Activated naive CD8-positive, alpha-beta T cell treated with anti-CD3 and anti-CD28 coated beads for 36 hours (primary cell): ENCODE results near the gene OR5AP2. TPM values are rescaled to one million over a fixed set of nuclear protein-coding genes. Genes with fewer than 3 reads are reported as not detected.
"Not testable (repeated sequence)": the region's sequence is repeated elsewhere in the genome, so short reads cannot be mapped to it uniquely, and the experiment has no call there.

Source experiments
- DNase-seq: peaks from one replicate; pipeline ENCODE4 v3.0.0; 2021
- H3K27ac Mint-ChIP-seq: one replicate; pipeline ENCODE4 v1.8.0; 2022; ENCODE audit warnings: mild to moderate bottlenecking, moderate library complexity, mixed read lengths
- H3K27me3 Mint-ChIP-seq: one replicate; pipeline ENCODE4 v1.8.0; 2022; ENCODE audit warnings: mild to moderate bottlenecking, mixed read lengths
- H3K36me3 Mint-ChIP-seq: one replicate; pipeline ENCODE4 v1.8.0; 2021; ENCODE audit warnings: mild to moderate bottlenecking, mixed read lengths
- H3K4me1 Mint-ChIP-seq: one replicate; pipeline ENCODE4 v1.8.0; 2021; ENCODE audit warnings: mixed read lengths
- H3K4me3 Mint-ChIP-seq: one replicate; pipeline ENCODE4 v1.8.0; 2022; ENCODE audit warnings: mild to moderate bottlenecking, moderate library complexity, mixed read lengths
- H3K9me3 Mint-ChIP-seq: one replicate; pipeline ENCODE4 v1.8.0; 2022; ENCODE audit warnings: mixed read lengths
- total RNA-seq, 2 experiments: library from RNA; stranded (reverse); gene quantifications; one replicate each; pipeline ENCODE4 v1.2.3, GENCODE V29; 2021

The OR5AP2 gene
- not detected for total RNA-seq

GRCh38 chr11:56642339-56642738, at the start of gene OR5AP2:
Gene OR5AP2, minus strand, starts transcription at chr11:56642439. Its CDS starts 0 bp downstream, at chr11:56642439.
- no peaks in the 10 kb centered on the region for H3K4me1 Mint-ChIP-seq
- no peak within 1 kb of the TSS for H3K27ac Mint-ChIP-seq
- no peaks in the 10 kb centered on the region for H3K27me3 Mint-ChIP-seq
- DNase-seq: no peak
- no peaks in the 10 kb centered on the region for H3K36me3 Mint-ChIP-seq
- no peak within 1 kb of the TSS for H3K4me3 Mint-ChIP-seq
- peaks cover 3% of the 10 kb centered on the region for H3K9me3 Mint-ChIP-seq

GRCh38 chr11:56691179-56691578, 48.9 kb upstream of the OR5AP2 start:
- DNase-seq: not testable (repeated sequence)

GRCh38 chr11:56688554-56689100, 46.4 kb upstream of the OR5AP2 start:
- no peak for DNase-seq
- no peaks in the 10 kb centered on the region for H3K4me1 Mint-ChIP-seq
- no peak overlapping the region for H3K27ac Mint-ChIP-seq
- no peaks in the 10 kb centered on the region for H3K27me3 Mint-ChIP-seq
- H3K36me3 Mint-ChIP-seq: no peaks in the 10 kb centered on the region
- no peak overlapping the region for H3K4me3 Mint-ChIP-seq
- no peaks in the 10 kb centered on the region for H3K9me3 Mint-ChIP-seq

More at GRCh38 chr11:56691179-56691578, 48.9 kb upstream of the OR5AP2 start:
- not testable (repeated sequence) for H3K27ac Mint-ChIP-seq, H3K27me3 Mint-ChIP-seq, H3K4me3 Mint-ChIP-seq, H3K36me3 Mint-ChIP-seq, H3K4me1 Mint-ChIP-seq, H3K9me3 Mint-ChIP-seq

- H3K4me1 Mint-ChIP-seq: no peaks in the 10 kb centered on the region
- H3K27ac Mint-ChIP-seq: no peak overlapping the region
- H3K36me3 Mint-ChIP-seq: no peaks in the 10 kb centered on the region
- H3K9me3 Mint-ChIP-seq: peaks cover 2% of the 10 kb centered on the region
- no peaks in the 10 kb centered on the region for H3K27me3 Mint-ChIP-seq
- no peak overlapping the region for H3K4me3 Mint-ChIP-seq
- DNase-seq: no peak
Observed at GRCh38 chr11:56670984-56671383, 28.7 kb upstream of the OR5AP2 start.

GRCh38 chr11:56663386-56663785, 21.1 kb upstream of the OR5AP2 start, which contains the start of gene OR5AR1:
Gene OR5AR1, plus strand, starts transcription at chr11:56663686. Its CDS starts 0 bp downstream, at chr11:56663686.
- Mint-ChIP-seq H3K9me3 (no peaks in the 10 kb centered on the region), H3K4me1 (no peaks in the 10 kb centered on the region), H3K27me3 (no peaks in the 10 kb centered on the region), H3K27ac (no peak within 1 kb of the TSS), H3K4me3 (no peak within 1 kb of the TSS), H3K36me3 (no peaks in the 10 kb centered on the region)
- DNase-seq: no peak

GRCh38 chr11:56659755-56660154, 17.5 kb upstream of the OR5AP2 start:
- Mint-ChIP-seq H3K27me3 (no peaks in the 10 kb centered on the region), H3K27ac (no peak overlapping the region), H3K4me3 (no peak overlapping the region), H3K4me1 (no peaks in the 10 kb centered on the region), H3K9me3 (peaks cover 7% of the 10 kb centered on the region), H3K36me3 (no peaks in the 10 kb centered on the region)
- no peak for DNase-seq

- Mint-ChIP-seq H3K4me3 (no peak overlapping the region), H3K36me3 (no peaks in the 10 kb centered on the region), H3K4me1 (no peaks in the 10 kb centered on the region), H3K9me3 (peaks cover 3% of the 10 kb centered on the region), H3K27ac (no peak overlapping the region), H3K27me3 (no peaks in the 10 kb centered on the region)
- no peak for DNase-seq
Observed at GRCh38 chr11:56637500-56637899, 4.7 kb downstream of the OR5AP2 start.

GRCh38 chr11:56636861-56637260, 5.4 kb downstream of the OR5AP2 start:
- DNase-seq: no peak
- H3K4me1 Mint-ChIP-seq: no peaks in the 10 kb centered on the region
- H3K36me3 Mint-ChIP-seq: no peaks in the 10 kb centered on the region
- no peak overlapping the region for H3K27ac Mint-ChIP-seq
- H3K9me3 Mint-ChIP-seq: peaks cover 3% of the 10 kb centered on the region
- no peak overlapping the region for H3K4me3 Mint-ChIP-seq
- no peaks in the 10 kb centered on the region for H3K27me3 Mint-ChIP-seq

GRCh38 chr11:56632329-56632728, 9.9 kb downstream of the OR5AP2 start:
- H3K4me1 Mint-ChIP-seq: no peaks in the 10 kb centered on the region
- H3K9me3 Mint-ChIP-seq: peaks cover 2% of the 10 kb centered on the region
- no peak for DNase-seq
- H3K27me3 Mint-ChIP-seq: no peaks in the 10 kb centered on the region
- H3K27ac Mint-ChIP-seq: no peak overlapping the region
- no peaks in the 10 kb centered on the region for H3K36me3 Mint-ChIP-seq
- H3K4me3 Mint-ChIP-seq: no peak overlapping the region

GRCh38 chr11:56625946-56626345, 16.3 kb downstream of the OR5AP2 start:
- DNase-seq: no peak
- Mint-ChIP-seq H3K4me1 (peaks cover 2% of the 10 kb centered on the region), H3K4me3 (no peak overlapping the region), H3K9me3 (peaks cover 6% of the 10 kb centered on the region), H3K36me3 (no peaks in the 10 kb centered on the region), H3K27ac (no peak overlapping the region), H3K27me3 (no peaks in the 10 kb centered on the region)

GRCh38 chr11:56624661-56625110, 17.6 kb downstream of the OR5AP2 start:
- H3K9me3 Mint-ChIP-seq: peaks cover 7% of the 10 kb centered on the region
- no peak for DNase-seq
- H3K27me3 Mint-ChIP-seq: no peaks in the 10 kb centered on the region

GRCh38 chr11:56611174-56611573, 31.1 kb downstream of the OR5AP2 start:
- Mint-ChIP-seq H3K9me3 (peaks cover 3% of the 10 kb centered on the region), H3K27ac (no peak overlapping the region), H3K4me1 (no peaks in the 10 kb centered on the region), H3K4me3 (no peak overlapping the region), H3K36me3 (no peaks in the 10 kb centered on the region), H3K27me3 (no peaks in the 10 kb centered on the region)
- no peak for DNase-seq

More at GRCh38 chr11:56624661-56625110, 17.6 kb downstream of the OR5AP2 start:
- H3K27ac Mint-ChIP-seq: no peak overlapping the region
- no peak overlapping the region for H3K4me3 Mint-ChIP-seq
- peaks cover 2% of the 10 kb centered on the region for H3K4me1 Mint-ChIP-seq
- H3K36me3 Mint-ChIP-seq: no peaks in the 10 kb centered on the region

GRCh38 chr11:56592088-56592717, 50.0 kb downstream of the OR5AP2 start:
- not testable (repeated sequence) for H3K36me3 Mint-ChIP-seq, H3K4me1 Mint-ChIP-seq, DNase-seq, H3K27ac Mint-ChIP-seq, H3K4me3 Mint-ChIP-seq, H3K9me3 Mint-ChIP-seq, H3K27me3 Mint-ChIP-seq
